Peyer's patch (tissue), 4 donors: ENCODE measurements around the gene ELL.

Experiments used
- CTCF ChIP-seq, 6 experiments: fragments of 450-650 bp in 4 of 6; fragments of 200-600 bp in 2 of 6; sonication (generic) in 1 of 6; IDR thresholded peaks; one replicate each; pipeline ENCODE4 v1.5.1; 2017 to 2019; ENCODE audit warnings: antibody characterized with exemption in 6 of 6, mild to moderate bottlenecking in 3 of 6, moderate library complexity in 1 of 6
- POLR2A ChIP-seq, 2 donors: fragments of 450-650 bp; IDR thresholded peaks; one replicate each; pipeline ENCODE4 v1.5.1; 2017; ENCODE audit warnings: antibody characterized with exemption in 2 of 2, mild to moderate bottlenecking in 2 of 2, moderate library complexity in 2 of 2

GRCh38 chr19:18469069-18469846 lies 52.6 kb downstream of the ELL start:
- TF ChIP-seq CTCF (IDR thresholded peaks at IDR 0.05) (peak; percentile 47 to 80 (median 75)), POLR2A (IDR thresholded peaks at IDR 0.05) (no peak)
